Panc1 (cell line): ENCODE results near the gene CHST11. TPM values are rescaled to one million over a fixed set of nuclear protein-coding genes. Genes with fewer than 3 reads are reported as not detected.

Experiments
- ATAC-seq: fragments of 200-7000 bp; cut with Tn5 transposase; 2 replicates; pipeline ENCODE4 v1.9.1; 2020; ENCODE audit warnings: mild to moderate bottlenecking, moderate library complexity
- BruUV-seq: library from RNA; stranded (reverse); fragments of 400-500 nt; replicated peaks from 2 replicates; lab custom pipeline; 2021; lab: Mats Ljungman, UMichigan
- CTCF ChIA-PET: fragments of 300-600 bp; sonication (Branson Sonifier 250); formaldehyde crosslinking; loops from one replicate; lab custom pipeline; 2022; ENCODE audit warnings: antibody characterized with exemption; lab: Charles Lee
- POLR2A ChIA-PET: fragments of 300-600 bp; sonication (Branson Sonifier 250); formaldehyde crosslinking; loops from one replicate; lab custom pipeline; 2022; ENCODE audit warnings: antibody characterized with exemption; lab: Charles Lee
- DNase-seq: peaks from one replicate; pipeline ENCODE4 v3.0.0-alpha.2; 2010; ENCODE audit warnings: low read depth, low spot score
- H3K27ac ChIP-seq: 2 replicates; pipeline ENCODE4 v1.5.1; 2011; ENCODE audit warnings: mild to moderate bottlenecking, low read length, inconsistent platforms
- H3K27me3 ChIP-seq: fragments of 200-500 bp; sonication (Bioruptor generic); 2 replicates; pipeline ENCODE4 v1.6.0; 2014; ENCODE audit warnings: low read length, inconsistent platforms; ENCODE audit not compliant: control insufficient read depth, insufficient read depth
- H3K36me3 ChIP-seq: fragments of 200-500 bp; sonication (Bioruptor generic); 2 replicates; pipeline ENCODE4 v1.5.1; 2014; ENCODE audit warnings: inconsistent platforms, mild to moderate bottlenecking, low read length, moderate library complexity; ENCODE audit not compliant: control insufficient read depth, insufficient read depth
- H3K4me1 ChIP-seq: 2 replicates; pipeline ENCODE4 v1.5.1; 2011; ENCODE audit warnings: inconsistent platforms, mild to moderate bottlenecking, low read length, moderate library complexity; ENCODE audit not compliant: control insufficient read depth, insufficient read depth
- H3K4me3 ChIP-seq, 2 experiments: 2 replicates each; pipeline ENCODE4 v1.5.1; 2011 to 2012; ENCODE audit warnings: low read depth in 2 of 2, low read length in 2 of 2, mild to moderate bottlenecking in 2 of 2, inconsistent platforms in 1 of 2, moderate library complexity in 1 of 2
- H3K9me3 ChIP-seq: fragments of 200-500 bp; sonication (Bioruptor generic); 2 replicates; pipeline ENCODE4 v1.5.1; 2014; ENCODE audit warnings: low read depth, mild to moderate bottlenecking, inconsistent platforms, low read length, moderate library complexity; ENCODE audit not compliant: control insufficient read depth, insufficient read depth
- CTCF ChIP-seq: fragments of 450-650 bp; IDR thresholded peaks from 2 replicates; pipeline ENCODE4 v1.5.1; 2017; ENCODE audit warnings: mild to moderate bottlenecking
- POLR2AphosphoS5 ChIP-seq: IDR thresholded peaks from 2 replicates; pipeline ENCODE4 v1.6.1; 2012; ENCODE audit warnings: mild to moderate bottlenecking, low read depth, low read length, moderate library complexity
- SIN3A ChIP-seq: IDR thresholded peaks from 2 replicates; pipeline ENCODE4 v1.6.1; 2012; ENCODE audit warnings: low read depth, mild to moderate bottlenecking, low read length, moderate library complexity, borderline replicate concordance; ENCODE audit not compliant: insufficient read depth
- TCF7L2 ChIP-seq: IDR thresholded peaks from 2 replicates; pipeline ENCODE4 v1.6.1; 2011; ENCODE audit warnings: mild to moderate bottlenecking, low read depth, low read length, inconsistent platforms
- in situ Hi-C: cut with HindIII; loops from 2 replicates; pipeline ENCODE4 v1.10.0; 2016; ENCODE audit warnings: low sequenced_read_pairs, low pct_unique_long_range_greater_than_20kb
- intact Hi-C: fragments of 100-400 bp; cut with micrococcal nuclease; formaldehyde crosslinking; loops from one replicate; pipeline ENCODE4 v1.10.0; 2022; ENCODE audit not compliant: unreplicated experiment
- total RNA-seq: library from RNA; stranded (reverse); gene quantifications from one replicate; pipeline ENCODE4 v1.2.1, GENCODE V29; 2021; ENCODE audit not compliant: unreplicated experiment
- TF ChIP-seq, protein P1 (sequence below), 2 experiments: IDR thresholded peaks; 2 replicates each; pipeline ENCODE4 v1.6.1; 2011 to 2012; ENCODE audit warnings: low read depth in 2 of 2, control low read depth in 1 of 2, low read length in 1 of 2, mild to moderate bottlenecking in 1 of 2, moderate library complexity in 1 of 2; ENCODE audit not compliant: insufficient read depth in 1 of 2

Gene CHST11
- total RNA-seq, 1 experiment from 2014 or later, result 11.4 TPM

DNA sequence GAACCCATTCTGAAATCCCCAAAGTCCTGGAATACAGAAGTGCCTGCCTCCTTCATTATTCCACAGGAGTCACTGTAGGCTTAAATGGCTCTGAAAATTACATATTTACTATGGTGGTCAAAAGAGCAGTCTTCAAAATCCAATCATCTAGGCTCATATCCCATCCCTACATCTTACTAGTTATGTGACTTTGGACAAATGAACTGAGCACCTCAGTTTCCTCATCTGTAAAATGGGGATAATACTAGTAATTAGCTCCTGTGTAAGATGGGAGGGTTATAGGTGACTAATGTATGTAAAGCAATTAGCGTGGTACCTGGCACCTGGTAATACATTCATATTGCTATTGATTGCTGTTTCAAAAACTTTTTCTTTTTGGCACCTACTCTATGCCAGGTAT lies 243.6 kb downstream of the CHST11 start:
- H3K27ac ChIP-seq, result no peak overlapping the region
- H3K36me3 ChIP-seq, result no peaks in the 10 kb centered on the region
- intact Hi-C loops (no loop called here), in situ Hi-C loops (no loop called here)
- TF ChIP-seq, protein P1, sequence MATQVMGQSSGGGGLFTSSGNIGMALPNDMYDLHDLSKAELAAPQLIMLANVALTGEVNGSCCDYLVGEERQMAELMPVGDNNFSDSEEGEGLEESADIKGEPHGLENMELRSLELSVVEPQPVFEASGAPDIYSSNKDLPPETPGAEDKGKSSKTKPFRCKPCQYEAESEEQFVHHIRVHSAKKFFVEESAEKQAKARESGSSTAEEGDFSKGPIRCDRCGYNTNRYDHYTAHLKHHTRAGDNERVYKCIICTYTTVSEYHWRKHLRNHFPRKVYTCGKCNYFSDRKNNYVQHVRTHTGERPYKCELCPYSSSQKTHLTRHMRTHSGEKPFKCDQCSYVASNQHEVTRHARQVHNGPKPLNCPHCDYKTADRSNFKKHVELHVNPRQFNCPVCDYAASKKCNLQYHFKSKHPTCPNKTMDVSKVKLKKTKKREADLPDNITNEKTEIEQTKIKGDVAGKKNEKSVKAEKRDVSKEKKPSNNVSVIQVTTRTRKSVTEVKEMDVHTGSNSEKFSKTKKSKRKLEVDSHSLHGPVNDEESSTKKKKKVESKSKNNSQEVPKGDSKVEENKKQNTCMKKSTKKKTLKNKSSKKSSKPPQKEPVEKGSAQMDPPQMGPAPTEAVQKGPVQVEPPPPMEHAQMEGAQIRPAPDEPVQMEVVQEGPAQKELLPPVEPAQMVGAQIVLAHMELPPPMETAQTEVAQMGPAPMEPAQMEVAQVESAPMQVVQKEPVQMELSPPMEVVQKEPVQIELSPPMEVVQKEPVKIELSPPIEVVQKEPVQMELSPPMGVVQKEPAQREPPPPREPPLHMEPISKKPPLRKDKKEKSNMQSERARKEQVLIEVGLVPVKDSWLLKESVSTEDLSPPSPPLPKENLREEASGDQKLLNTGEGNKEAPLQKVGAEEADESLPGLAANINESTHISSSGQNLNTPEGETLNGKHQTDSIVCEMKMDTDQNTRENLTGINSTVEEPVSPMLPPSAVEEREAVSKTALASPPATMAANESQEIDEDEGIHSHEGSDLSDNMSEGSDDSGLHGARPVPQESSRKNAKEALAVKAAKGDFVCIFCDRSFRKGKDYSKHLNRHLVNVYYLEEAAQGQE (IDR thresholded peaks at IDR 0.05; ENCODE audit: insufficient read depth in 1 of 2, low read depth in 2 of 2, low read length in 1 of 2), result no peak
- TF ChIP-seq POLR2AphosphoS5 (no peak), TCF7L2 (no peak), CTCF (no peak)
- H3K9me3 ChIP-seq, result no peaks in the 10 kb centered on the region
- H3K4me3 ChIP-seq, result no peak overlapping the region
- POLR2A ChIA-PET, result no interaction called here
- no peaks in the 10 kb centered on the region for H3K4me1 ChIP-seq
- no peak for ATAC-seq
- no peak for DNase-seq
- no TSS peak for BruUV-seq
- H3K27me3 ChIP-seq, result no peaks in the 10 kb centered on the region
- CTCF ChIA-PET, result no interaction called here

- Histone ChIP-seq H3K4me3 (no peak overlapping the region), H3K4me1 (no peaks in the 10 kb centered on the region), H3K27me3 (no peaks in the 10 kb centered on the region), H3K9me3 (no peaks in the 10 kb centered on the region), H3K36me3 (no peaks in the 10 kb centered on the region), H3K27ac (no peak overlapping the region)
- no TSS peak for BruUV-seq
- no peak for ATAC-seq
- DNase-seq, result no peak
- in situ Hi-C loops (no loop called here), intact Hi-C loops (no loop called here)
- TF ChIP-seq CTCF (no peak), TCF7L2 (no peak), POLR2AphosphoS5 (no peak), SIN3A (no peak)
- TF ChIP-seq, protein P1 (IDR thresholded peaks at IDR 0.05; ENCODE audit: insufficient read depth in 1 of 2, low read depth in 2 of 2, low read length in 1 of 2), result no peak
- ChIA-PET CTCF (no interaction called here), POLR2A (no interaction called here)
Observed at GRCh38 chr12:104701301-104701700, 244.6 kb downstream of the CHST11 start.
